HepG2 (cell line): ENCODE measurements around the gene IQCN. TPM values are rescaled to one million over a fixed set of nuclear protein-coding genes. Genes with fewer than 3 reads are reported as not detected.

Experiments
- HNF1A ChIP-seq, 2 experiments: sonication (generic) in 1 of 2; formaldehyde crosslinking in 1 of 2; IDR thresholded peaks; 2 replicates each; pipeline versions ENCODE4 v1.4.0 to v1.6.1; 2016 to 2020; ENCODE audit warnings: borderline replicate concordance in 1 of 2, low read depth in 1 of 2, mild to moderate bottlenecking in 1 of 2, missing genetic modification reagents in 1 of 2
- NPAS2 ChIP-seq: sonication (generic); formaldehyde crosslinking; IDR thresholded peaks from 2 replicates; pipeline ENCODE4 v1.8.0; 2022; ENCODE audit warnings: mild to moderate bottlenecking, missing genetic modification reagents, borderline replicate concordance
- RXRA ChIP-seq: sonication (generic); formaldehyde crosslinking; IDR thresholded peaks from 2 replicates; pipeline ENCODE4 v1.5.1; 2020; ENCODE audit warnings: missing genetic modification reagents
- TCF7 ChIP-seq: sonication (generic); IDR thresholded peaks from 2 replicates; pipeline ENCODE4 v1.6.1; 2016; ENCODE audit warnings: antibody characterized with exemption, low read depth
- TMF1 ChIP-seq: sonication (generic); formaldehyde crosslinking; IDR thresholded peaks from 2 replicates; pipeline ENCODE4 v1.8.1; 2022; ENCODE audit warnings: low read depth, missing genetic modification reagents
- ZIK1 ChIP-seq: sonication (generic); formaldehyde crosslinking; IDR thresholded peaks from 2 replicates; pipeline ENCODE4 v1.5.0; 2020; ENCODE audit warnings: mild to moderate bottlenecking, low read depth, missing genetic modification reagents, borderline replicate concordance
- ZNF10 ChIP-seq: sonication (generic); formaldehyde crosslinking; IDR thresholded peaks from 2 replicates; pipeline ENCODE4 v1.4.0; 2020; ENCODE audit warnings: mild to moderate bottlenecking, low read depth, missing genetic modification reagents, borderline replicate concordance
- ZNF136 ChIP-seq: sonication (generic); formaldehyde crosslinking; IDR thresholded peaks from 2 replicates; pipeline ENCODE4 v1.8.1; 2022; ENCODE audit warnings: low read depth, mild to moderate bottlenecking, moderate library complexity, missing genetic modification reagents
- ZNF460 ChIP-seq: sonication (generic); formaldehyde crosslinking; IDR thresholded peaks from 2 replicates; pipeline ENCODE4 v1.5.1; 2020; ENCODE audit warnings: missing genetic modification reagents, mild to moderate bottlenecking, borderline replicate concordance
- ZNF501 ChIP-seq: sonication (generic); formaldehyde crosslinking; IDR thresholded peaks from 2 replicates; pipeline ENCODE4 v1.5.1; 2020; ENCODE audit warnings: mild to moderate bottlenecking, moderate library complexity, missing genetic modification reagents
- ZNF546 ChIP-seq: sonication (generic); formaldehyde crosslinking; conservative IDR thresholded peaks from 2 replicates; pipeline ENCODE4 v1.8.1; 2023; ENCODE audit warnings: mild to moderate bottlenecking, missing genetic modification reagents
- ZNF564 ChIP-seq: sonication (generic); formaldehyde crosslinking; IDR thresholded peaks from 2 replicates; pipeline ENCODE4 v1.8.1; 2023; ENCODE audit warnings: mild to moderate bottlenecking, missing genetic modification reagents
- ZNF800 ChIP-seq: sonication (generic); formaldehyde crosslinking; IDR thresholded peaks from 2 replicates; pipeline ENCODE4 v1.4.0; 2020; ENCODE audit warnings: missing genetic modification reagents
- ZNF816 ChIP-seq: sonication (generic); formaldehyde crosslinking; IDR thresholded peaks from 2 replicates; pipeline ENCODE4 v1.8.0; 2022; ENCODE audit warnings: missing genetic modification reagents, mild to moderate bottlenecking, borderline replicate concordance
- polyA plus RNA-seq, 8 experiments: library from polyadenylated mRNA; depleted of rRNA in 3 of 8; stranded (reverse) in 7 of 8; unstranded in 1 of 8; fragments of >200 nt; fragmentation: Illumina TruSeq in 4 of 8; extraction: Trizol in 4 of 8; gene quantifications; 2 replicates each; pipeline versions ENCODE4 v1.2.1 to v1.2.3, GENCODE V29; 2011 to 2016; ENCODE audit warnings: low read depth in 4 of 8, missing spikeins in 1 of 8, mixed read lengths in 1 of 8; ENCODE audit not compliant: insufficient read depth in 1 of 8
- total RNA-seq, 5 experiments: library from RNA; depleted of rRNA; stranded (reverse); fragments of >200 nt; fragmentation: Illumina TruSeq; extraction: Trizol; gene quantifications; 2 replicates each; pipeline ENCODE4 v1.2.3, GENCODE V29; 2016; ENCODE audit warnings: low read depth in 1 of 5
- TF ChIP-seq, protein P1 (sequence below): sonication (generic); formaldehyde crosslinking; IDR thresholded peaks from 2 replicates; pipeline ENCODE4 v1.5.1; 2020; ENCODE audit warnings: mild to moderate bottlenecking, moderate library complexity, missing genetic modification reagents
- TF ChIP-seq, protein P2 (sequence below): sonication (generic); IDR thresholded peaks from 2 replicates; pipeline ENCODE4 v1.6.1; 2016; ENCODE audit warnings: low read depth, borderline replicate concordance
- TF ChIP-seq, protein P3 (sequence below): IDR thresholded peaks from 2 replicates; pipeline ENCODE4 v1.6.1; 2012; ENCODE audit warnings: low read depth, low read length, improper control_type of control experiment

IQCN gene
- total and polyA plus RNA-seq, 2 of the 13 experiments (the other 11 are each of a cell fraction or from before 2014, with no cell fraction given): 0.04 to 0.18 TPM

DNA sequence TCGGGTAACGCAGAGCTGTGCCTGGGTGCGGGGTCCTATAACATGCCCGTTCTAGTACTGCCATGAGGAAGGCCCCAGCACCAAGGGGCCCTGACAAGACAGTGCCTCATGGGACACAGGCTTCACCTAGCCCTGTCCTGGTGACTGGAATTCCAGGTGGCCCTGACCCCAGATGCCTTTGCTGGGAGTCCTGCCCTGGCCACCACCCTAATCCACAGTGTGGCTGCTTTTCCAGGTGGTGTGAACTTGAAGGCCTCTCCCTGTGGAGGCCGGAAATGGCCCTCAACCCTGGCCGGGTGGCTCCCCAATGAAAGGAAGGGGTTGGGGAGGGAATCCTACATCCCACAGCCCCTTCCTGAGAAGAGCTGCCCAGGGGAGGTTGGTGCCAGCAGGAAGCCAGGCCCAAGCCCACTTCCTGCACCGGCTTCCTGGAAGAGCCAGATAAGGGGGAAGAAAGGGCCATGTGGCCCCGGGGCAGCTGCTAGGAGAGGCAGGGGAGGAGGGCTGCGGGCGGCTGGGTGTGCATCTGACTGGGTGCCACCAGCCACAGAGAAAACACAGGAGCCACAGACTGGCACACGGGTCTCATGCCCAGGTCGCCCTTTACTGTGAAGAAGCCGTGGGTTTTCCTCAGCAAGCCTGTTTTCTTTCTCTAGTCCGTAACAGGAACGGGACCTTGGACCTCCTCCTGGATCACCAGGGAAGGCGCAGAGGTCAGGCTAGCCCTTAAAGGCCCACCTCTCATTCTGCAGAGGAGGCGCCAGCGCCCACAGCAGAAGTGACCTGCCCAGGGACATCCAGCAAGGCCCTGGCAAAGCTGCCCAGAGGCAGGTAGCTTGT, 43.9 kb upstream of the IQCN start (continued):
- TF ChIP-seq ZNF800 (CRISPR knock-in tag) (no peak), ZNF546 (0 out of 2 replicates have a peak, but pooled peaks have one; percentile 57), TMF1 (CRISPR knock-in tag) (no peak), ZNF136 (CRISPR knock-in tag) (no peak), ZNF501 (CRISPR knock-in tag) (0 out of 2 replicates have a peak, but pooled peaks have one; percentile 25), TCF7 (no peak), RXRA (CRISPR knock-in tag) (peak; percentile 97), HNF1A (IDR thresholded peaks at IDR 0.05; ENCODE audit: low read depth) (0 out of 2 replicates have a peak, but pooled peaks have one; percentile 7), HNF1A (CRISPR knock-in tag; IDR thresholded peaks at IDR 0.05; ENCODE audit: borderline replicate concordance) (0 out of 2 replicates have a peak, but pooled peaks have one; percentile 43), ZNF10 (CRISPR knock-in tag) (no peak), ZNF816 (no peak), NPAS2 (CRISPR knock-in tag) (no peak), ZNF460 (CRISPR knock-in tag) (no peak), ZNF564 (CRISPR knock-in tag) (no peak), ZIK1 (no peak)
- TF ChIP-seq, protein P1, sequence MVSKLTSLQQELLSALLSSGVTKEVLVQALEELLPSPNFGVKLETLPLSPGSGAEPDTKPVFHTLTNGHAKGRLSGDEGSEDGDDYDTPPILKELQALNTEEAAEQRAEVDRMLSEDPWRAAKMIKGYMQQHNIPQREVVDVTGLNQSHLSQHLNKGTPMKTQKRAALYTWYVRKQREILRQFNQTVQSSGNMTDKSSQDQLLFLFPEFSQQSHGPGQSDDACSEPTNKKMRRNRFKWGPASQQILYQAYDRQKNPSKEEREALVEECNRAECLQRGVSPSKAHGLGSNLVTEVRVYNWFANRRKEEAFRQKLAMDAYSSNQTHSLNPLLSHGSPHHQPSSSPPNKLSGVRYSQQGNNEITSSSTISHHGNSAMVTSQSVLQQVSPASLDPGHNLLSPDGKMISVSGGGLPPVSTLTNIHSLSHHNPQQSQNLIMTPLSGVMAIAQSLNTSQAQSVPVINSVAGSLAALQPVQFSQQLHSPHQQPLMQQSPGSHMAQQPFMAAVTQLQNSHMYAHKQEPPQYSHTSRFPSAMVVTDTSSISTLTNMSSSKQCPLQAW (CRISPR knock-in tag): no peak
- TF ChIP-seq, protein P2, sequence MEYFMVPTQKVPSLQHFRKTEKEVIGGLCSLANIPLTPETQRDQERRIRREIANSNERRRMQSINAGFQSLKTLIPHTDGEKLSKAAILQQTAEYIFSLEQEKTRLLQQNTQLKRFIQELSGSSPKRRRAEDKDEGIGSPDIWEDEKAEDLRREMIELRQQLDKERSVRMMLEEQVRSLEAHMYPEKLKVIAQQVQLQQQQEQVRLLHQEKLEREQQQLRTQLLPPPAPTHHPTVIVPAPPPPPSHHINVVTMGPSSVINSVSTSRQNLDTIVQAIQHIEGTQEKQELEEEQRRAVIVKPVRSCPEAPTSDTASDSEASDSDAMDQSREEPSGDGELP: peak; percentile 44; the same call in 1 of the 2 replicates
- TF ChIP-seq, protein P3, sequence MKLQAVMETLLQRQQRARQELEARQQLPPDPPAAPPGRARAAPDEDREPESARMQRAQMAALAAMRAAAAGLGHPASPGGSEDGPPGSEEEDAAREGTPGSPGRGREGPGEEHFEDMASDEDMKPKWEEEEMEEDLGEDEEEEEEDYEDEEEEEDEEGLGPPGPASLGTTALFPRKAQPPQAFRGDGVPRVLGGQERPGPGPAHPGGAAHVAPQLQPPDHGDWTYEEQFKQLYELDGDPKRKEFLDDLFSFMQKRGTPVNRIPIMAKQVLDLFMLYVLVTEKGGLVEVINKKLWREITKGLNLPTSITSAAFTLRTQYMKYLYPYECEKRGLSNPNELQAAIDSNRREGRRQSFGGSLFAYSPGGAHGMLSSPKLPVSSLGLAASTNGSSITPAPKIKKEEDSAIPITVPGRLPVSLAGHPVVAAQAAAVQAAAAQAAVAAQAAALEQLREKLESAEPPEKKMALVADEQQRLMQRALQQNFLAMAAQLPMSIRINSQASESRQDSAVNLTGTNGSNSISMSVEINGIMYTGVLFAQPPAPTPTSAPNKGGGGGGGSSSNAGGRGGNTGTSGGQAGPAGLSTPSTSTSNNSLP: no peak
